ENCODE measurements around the gene HIPK2. TPM values are rescaled to one million over a fixed set of nuclear protein-coding genes. Genes with fewer than 3 reads are reported as not detected.

Gene HIPK2
- total and polyA plus RNA-seq, 2 donors (not counting 3 experiments of a cell fraction or from before 2014, with no cell fraction given) = 9.0 to 43.8 TPM

DNA sequence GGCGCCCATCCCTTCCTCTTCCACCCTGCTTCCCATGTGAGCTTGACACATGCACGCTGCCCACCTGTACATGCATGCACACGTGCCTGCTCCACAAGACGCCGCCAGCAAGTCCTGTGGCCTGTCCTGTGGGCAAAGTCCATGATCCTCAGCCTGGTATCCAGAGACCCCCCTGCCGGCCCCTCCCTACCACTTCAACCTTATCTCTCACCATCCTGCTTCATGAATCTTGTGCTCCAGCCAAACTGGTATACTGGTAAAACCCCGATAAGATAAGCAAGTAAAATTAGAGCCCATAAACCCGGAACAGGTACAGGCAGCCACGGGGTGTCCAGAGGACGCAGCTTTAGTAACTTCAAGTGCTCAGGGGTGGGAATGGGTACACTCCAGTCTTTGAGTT lies 39.5 kb upstream of the HIPK2 start:
- TF ChIP-seq, protein P1, sequence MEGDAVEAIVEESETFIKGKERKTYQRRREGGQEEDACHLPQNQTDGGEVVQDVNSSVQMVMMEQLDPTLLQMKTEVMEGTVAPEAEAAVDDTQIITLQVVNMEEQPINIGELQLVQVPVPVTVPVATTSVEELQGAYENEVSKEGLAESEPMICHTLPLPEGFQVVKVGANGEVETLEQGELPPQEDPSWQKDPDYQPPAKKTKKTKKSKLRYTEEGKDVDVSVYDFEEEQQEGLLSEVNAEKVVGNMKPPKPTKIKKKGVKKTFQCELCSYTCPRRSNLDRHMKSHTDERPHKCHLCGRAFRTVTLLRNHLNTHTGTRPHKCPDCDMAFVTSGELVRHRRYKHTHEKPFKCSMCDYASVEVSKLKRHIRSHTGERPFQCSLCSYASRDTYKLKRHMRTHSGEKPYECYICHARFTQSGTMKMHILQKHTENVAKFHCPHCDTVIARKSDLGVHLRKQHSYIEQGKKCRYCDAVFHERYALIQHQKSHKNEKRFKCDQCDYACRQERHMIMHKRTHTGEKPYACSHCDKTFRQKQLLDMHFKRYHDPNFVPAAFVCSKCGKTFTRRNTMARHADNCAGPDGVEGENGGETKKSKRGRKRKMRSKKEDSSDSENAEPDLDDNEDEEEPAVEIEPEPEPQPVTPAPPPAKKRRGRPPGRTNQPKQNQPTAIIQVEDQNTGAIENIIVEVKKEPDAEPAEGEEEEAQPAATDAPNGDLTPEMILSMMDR (IDR thresholded peaks at IDR 0.05; ENCODE audit: extremely low read depth in 1 of 2, insufficient read depth in 1 of 2, low read depth in 1 of 2, low read length in 2 of 2) = no peak
- TF ChIP-seq MYC (IDR thresholded peaks at IDR 0.05; ENCODE audit: low read depth, low read length) = no peak
- TF ChIP-seq, protein P2, sequence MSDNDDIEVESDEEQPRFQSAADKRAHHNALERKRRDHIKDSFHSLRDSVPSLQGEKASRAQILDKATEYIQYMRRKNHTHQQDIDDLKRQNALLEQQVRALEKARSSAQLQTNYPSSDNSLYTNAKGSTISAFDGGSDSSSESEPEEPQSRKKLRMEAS (IDR thresholded peaks at IDR 0.05; ENCODE audit: insufficient read depth, insufficient read length) = no peak
- TF ChIP-seq POLR2AphosphoS5 (IDR thresholded peaks at IDR 0.05; ENCODE audit: insufficient read depth, low read depth, low read length) = no peak
- TF ChIP-seq POLR2A (IDR thresholded peaks at IDR 0.05; ENCODE audit: low read depth, low read length) = no peak
- TF ChIP-seq FOS (IDR thresholded peaks at IDR 0.05; ENCODE audit: borderline replicate concordance, insufficient read depth, low read length) = no peak
- no peak for TF ChIP-seq EZH2 (IDR thresholded peaks at IDR 0.05; ENCODE audit: borderline replicate concordance, low read depth, low read length, severe bottlenecking)
- no peak for TF ChIP-seq JUN (IDR thresholded peaks at IDR 0.05; ENCODE audit: borderline replicate concordance, insufficient read depth, insufficient read length, low read depth)
- no peak for TF ChIP-seq GATA2 (IDR thresholded peaks at IDR 0.05; ENCODE audit: insufficient read depth, insufficient read length, low read depth, low read length)
- dilution Hi-C loops (cut with MboI; ENCODE audit: extremely low pct_ligation_motif_present, low sequenced_read_pairs) (no loop called here), intact Hi-C loops (cut with micrococcal nuclease) (no loop called here)
- BruUV-seq (replicated peaks) = no TSS peak
- Histone ChIP-seq H3K4me2 (ENCODE audit: insufficient read depth, low read length) (no peak overlapping the region), H3K27me3 (ENCODE audit: control insufficient read depth in 2 of 2, insufficient read depth in 2 of 2, low read length in 2 of 2) (peaks cover 13 to 20% of the 10 kb centered on the region in 2 experiments), H3K79me2 (ENCODE audit: control insufficient read depth, insufficient read depth, low read length) (no peaks in the 10 kb centered on the region), H2AFZ (ENCODE audit: low read depth, low read length) (no peak overlapping the region), H3K36me3 (ENCODE audit: control insufficient read depth in 2 of 2, extremely low read depth in 1 of 2, insufficient read depth in 2 of 2, low read length in 2 of 2) (no peaks in the 10 kb centered on the region), H3K9me3 (replicated peaks; ENCODE audit: control insufficient read depth, insufficient read depth, low read length) (no peaks in the 10 kb centered on the region), H3K4me1 (ENCODE audit: control insufficient read depth, extremely low read depth, insufficient read depth, low read length) (no peaks in the 10 kb centered on the region), H3K4me3 (replicated peaks in 1 of 3; ENCODE audit: insufficient read depth in 1 of 3, low read depth in 1 of 3, low read length in 3 of 3) (no peak overlapping the region), H3K9me1 (replicated peaks; ENCODE audit: control insufficient read depth, extremely low read depth, insufficient read depth, low read length) (no peaks in the 10 kb centered on the region), H3K27ac (ENCODE audit: insufficient read depth, low read depth, low read length) (no peak overlapping the region), H4K20me1 (replicated peaks; ENCODE audit: control insufficient read depth, extremely low read depth, insufficient read depth, low read length) (no peaks in the 10 kb centered on the region), H3K9ac (replicated peaks; ENCODE audit: extremely low read depth, insufficient read depth, low read length) (no peak overlapping the region)
- ChIA-PET CTCF (interaction anchor here (1.0 kb wide), 1 partner anchor 172 kb away, joined by 3 read pairs; no protein-coding TSS in a partner anchor), POLR2A (no interaction called here)
- FAIRE-seq = no peak
- no peak for DNase-seq (ENCODE audit: low read depth, low spot score)

Data from endothelial cell of umbilical vein (primary cell).